ENCODE results near the gene DPH1. TPM values are rescaled to one million over a fixed set of nuclear protein-coding genes. Genes with fewer than 3 reads are reported as not detected.
"Not testable (repeated sequence)": the region's sequence is repeated elsewhere in the genome, so short reads cannot be mapped to it uniquely, and the experiment has no call there.

The DPH1 gene
- 24.1 TPM for total RNA-seq
- long read RNA-seq, transcript DPH1-201 (13 exons, 2,221 nt), result major isoform, 6 of 10 reads
- long read RNA-seq, partial matches to known transcripts, result 1 of 10 reads
- long read RNA-seq, other reads (novel, unspliced or antisense), result 0 of 10 reads

DNA sequence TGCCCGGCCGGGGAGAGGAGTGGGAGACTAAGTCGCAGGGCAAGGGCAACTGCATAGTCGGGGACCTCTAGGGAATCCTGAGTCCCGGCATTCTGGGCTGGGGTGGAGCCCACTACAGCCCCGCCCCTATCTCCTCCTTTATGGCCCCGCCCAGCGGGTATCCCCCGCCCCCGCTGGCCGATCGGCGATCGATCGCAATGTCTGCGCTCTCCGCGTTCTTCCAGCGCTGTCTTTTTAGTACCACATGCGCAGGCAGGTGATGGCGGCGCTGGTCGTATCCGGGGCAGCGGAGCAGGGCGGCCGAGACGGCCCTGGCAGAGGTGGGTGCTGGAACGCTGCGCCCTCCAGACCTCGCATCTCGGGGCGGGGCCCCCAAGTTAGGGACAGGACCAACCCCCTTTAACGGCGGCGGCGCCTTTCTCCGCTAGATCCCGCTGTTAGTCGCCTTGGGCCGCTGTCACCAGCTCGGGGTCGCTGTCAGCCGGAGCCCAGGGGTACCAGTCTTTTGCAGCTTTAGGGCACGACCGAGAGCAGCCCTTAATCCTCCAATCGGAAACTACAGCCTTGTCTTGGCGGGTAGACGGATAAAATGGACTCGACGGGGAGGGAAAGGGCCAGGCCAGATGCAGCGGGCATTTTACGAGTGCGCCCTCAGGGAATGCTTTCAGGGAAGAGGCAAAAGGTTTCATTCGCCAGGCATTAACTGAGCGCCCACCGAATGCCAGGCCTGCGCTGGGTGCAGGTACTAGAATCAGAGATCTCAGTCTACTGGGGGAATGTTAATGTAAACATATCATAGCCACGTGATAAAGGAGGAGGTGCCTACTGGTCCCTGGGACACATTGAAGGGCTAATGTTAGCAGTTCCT, at the start of gene DPH1:
DPH1 (plus strand) TSS at position 243 of the 868 bp plus-strand sequence; CDS start at position 260, 17 bp downstream.
- intact Hi-C loops (cut with DNase I), result no loop called here
- DNase-seq (ENCODE audit: missing footprints) (peak; percentile 91), ATAC-seq (peak; percentile 87)

- intact Hi-C loops (cut with DNase I), result no loop called here
- ATAC-seq (no peak), DNase-seq (ENCODE audit: missing footprints) (no peak)
Measured at GRCh38 chr17:1980665-1981250, 49.2 kb upstream of the DPH1 start.

DNA sequence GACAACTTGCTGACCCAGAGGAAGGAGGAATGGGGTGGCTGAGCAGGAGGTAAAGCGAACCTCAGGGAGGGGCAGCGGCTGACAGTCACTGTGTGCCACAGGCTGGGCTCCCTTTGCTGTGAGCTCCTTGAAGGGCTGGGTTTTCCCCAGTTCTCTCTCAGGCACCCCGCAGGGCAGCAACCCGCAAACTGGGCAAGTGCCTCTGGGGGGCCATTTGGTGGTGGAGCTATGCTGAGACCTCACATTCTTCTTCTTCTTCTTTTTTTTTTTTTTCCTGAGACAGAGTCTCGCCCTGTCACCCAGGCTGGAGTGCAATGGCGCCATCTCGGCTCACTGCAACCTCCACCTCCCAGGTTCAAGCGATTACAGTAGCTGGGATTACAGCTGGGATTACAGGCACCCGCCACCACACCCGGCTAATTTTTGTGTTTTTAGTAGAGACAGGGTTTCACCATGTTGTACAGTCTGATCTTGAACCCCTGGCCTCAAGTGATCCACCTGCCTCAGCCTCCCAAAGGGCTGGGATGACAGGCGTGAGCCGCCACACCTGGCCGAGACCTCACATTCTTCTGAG, 47.1 kb upstream of the DPH1 start:
- intact Hi-C loops (cut with DNase I); DNase-seq (ENCODE audit: missing footprints); ATAC-seq: not testable (repeated sequence)

DNA sequence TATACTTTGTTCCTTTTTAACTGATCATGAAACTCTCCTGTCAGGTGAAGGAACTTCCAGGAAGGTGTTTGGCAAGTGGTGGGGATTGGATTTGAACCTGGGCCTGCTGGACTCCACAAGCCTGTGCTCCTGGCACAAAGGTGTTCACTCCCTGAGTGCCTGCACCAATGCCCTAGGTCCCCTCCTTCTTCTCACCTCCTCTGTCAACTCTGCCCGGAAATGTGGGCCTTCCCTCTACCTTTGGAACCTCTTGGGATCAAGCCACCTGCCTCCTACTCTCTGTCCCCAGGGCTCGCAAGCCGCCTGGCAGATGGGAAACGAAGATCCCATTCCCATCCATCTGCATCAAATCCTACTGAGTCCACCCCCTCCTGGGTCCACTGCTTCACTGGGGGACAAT, 44.9 kb upstream of the DPH1 start:
- no peak for ATAC-seq
- no peak for DNase-seq (ENCODE audit: missing footprints)
- intact Hi-C loops (cut with DNase I), result no loop called here

- no peak for ATAC-seq
Measured at GRCh38 chr17:1985686-1986085, 44.3 kb upstream of the DPH1 start.

GRCh38 chr17:1986783-1987451, 43.0 kb upstream of the DPH1 start:
- intact Hi-C loops (cut with DNase I), result no loop called here
- ATAC-seq (no peak), DNase-seq (ENCODE audit: missing footprints) (no peak)

More at GRCh38 chr17:1985686-1986085, 44.3 kb upstream of the DPH1 start:
- DNase-seq (ENCODE audit: missing footprints), result no peak
- intact Hi-C loops (cut with DNase I), result no loop called here

GRCh38 chr17:1989135-1989534, 40.8 kb upstream of the DPH1 start:
- intact Hi-C loops (cut with DNase I), result no loop called here
- peak; percentile 23 for ATAC-seq
- DNase-seq (ENCODE audit: missing footprints), result no peak

DNA sequence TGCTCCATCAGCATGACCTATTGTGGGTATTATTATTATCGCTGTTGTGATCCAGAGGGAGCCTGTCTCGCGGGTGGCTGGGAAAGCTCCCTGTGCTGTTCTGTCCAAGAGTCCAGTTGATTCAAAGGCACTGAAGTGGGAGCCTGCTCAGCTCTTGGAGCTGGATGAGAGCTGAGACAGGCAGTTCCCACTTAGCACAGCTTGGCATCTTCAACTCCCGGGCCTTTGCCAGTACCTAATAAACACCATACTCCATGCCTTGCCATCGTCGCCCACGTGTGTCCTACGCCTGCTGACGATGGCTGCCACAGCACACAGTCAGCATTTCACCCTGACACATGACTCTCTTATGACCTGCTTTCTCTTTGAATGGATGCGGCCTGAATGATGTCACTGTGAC, 37.4 kb upstream of the DPH1 start:
- no peak for DNase-seq (ENCODE audit: missing footprints)
- intact Hi-C loops (cut with DNase I), result no loop called here
- peak; percentile 87 for ATAC-seq

DNA sequence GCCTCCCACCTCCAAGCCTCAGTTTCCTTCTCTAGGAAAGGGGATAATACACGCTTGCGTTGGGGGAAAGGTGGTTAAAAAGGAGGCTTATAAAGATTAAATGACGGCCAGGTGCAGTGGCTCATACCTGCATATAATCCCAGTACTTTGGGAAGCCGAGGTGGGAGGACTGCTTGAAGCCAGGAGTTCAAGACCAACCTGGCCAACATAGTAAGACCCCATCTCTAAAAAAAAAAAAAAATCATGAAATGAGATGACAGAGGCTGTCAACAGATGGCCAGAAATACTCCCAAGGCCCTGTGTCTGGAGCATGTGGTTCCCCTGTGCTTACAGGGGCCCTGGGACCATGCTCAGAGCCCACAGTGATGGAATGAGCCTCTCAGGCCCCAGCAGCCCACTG, 35.2 kb upstream of the DPH1 start:
- DNase-seq (ENCODE audit: missing footprints) (no peak), ATAC-seq (no peak)
- intact Hi-C loops (cut with DNase I), result loop anchor here (5.0 kb wide), 1 partner anchor 72 kb away; no protein-coding TSS in a partner anchor

- ATAC-seq, result no peak
- intact Hi-C loops (cut with DNase I), result loop anchor here (5.0 kb wide), 1 partner anchor 73 kb away; no protein-coding TSS in a partner anchor
Measured at GRCh38 chr17:1995321-1995892, 34.5 kb upstream of the DPH1 start.

GRCh38 chr17:1995907-1996799, 33.8 kb upstream of the DPH1 start:
- no peak for ATAC-seq
- peak; percentile 64 for DNase-seq (ENCODE audit: missing footprints)
- intact Hi-C loops (cut with DNase I), result loop anchor here (5.0 kb wide), 1 partner anchor 74 kb away; no protein-coding TSS in a partner anchor

More at GRCh38 chr17:1995321-1995892, 34.5 kb upstream of the DPH1 start:
- DNase-seq (ENCODE audit: missing footprints), result peak; percentile 53

DNA sequence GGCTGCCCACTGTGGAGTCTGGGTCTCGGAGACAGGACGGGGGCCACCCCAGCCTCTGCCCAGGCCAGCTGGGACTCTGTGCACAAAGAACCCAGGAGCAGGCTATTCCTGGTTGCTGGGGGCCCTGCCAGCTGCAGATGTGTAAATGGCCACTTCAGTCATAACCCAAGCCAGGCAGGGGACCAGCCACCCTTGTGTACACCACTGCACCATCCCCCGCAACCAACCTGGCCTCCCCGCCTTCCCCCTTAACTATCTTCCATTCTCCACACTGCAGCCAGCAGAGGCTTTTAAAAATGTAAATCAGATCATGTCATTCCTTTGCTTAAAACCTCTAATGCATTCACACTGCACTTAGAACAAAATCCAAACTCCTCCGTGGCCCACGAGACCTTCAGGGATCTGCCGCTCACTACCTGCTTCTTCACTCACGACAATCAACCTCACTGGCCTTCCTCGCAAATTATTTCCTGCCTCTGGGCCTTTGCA, 33.1 kb upstream of the DPH1 start:
- DNase-seq (ENCODE audit: missing footprints), result peak; percentile 41
- no peak for ATAC-seq
- intact Hi-C loops (cut with DNase I), result loop anchor here (5.0 kb wide), 1 partner anchor 75 kb away; no protein-coding TSS in a partner anchor

GRCh38 chr17:1997289-1997926, 32.5 kb upstream of the DPH1 start:
- ATAC-seq, result no peak
- intact Hi-C loops (cut with DNase I), result loop anchor here (5.0 kb wide), 1 partner anchor 75 kb away; no protein-coding TSS in a partner anchor
- peak; percentile 61 for DNase-seq (ENCODE audit: missing footprints)

- intact Hi-C loops (cut with DNase I), result loop anchor here (5.0 kb wide), 1 partner anchor 76 kb away; no protein-coding TSS in a partner anchor
Measured at GRCh38 chr17:1997927-1998742, 31.8 kb upstream of the DPH1 start.

GRCh38 chr17:1999557-2000251, 30.2 kb upstream of the DPH1 start:
- ATAC-seq (peak; percentile 87), DNase-seq (ENCODE audit: missing footprints) (peak; percentile 80)
- intact Hi-C loops (cut with DNase I), result loop anchor here (5.0 kb wide), 1 partner anchor 77 kb away; no protein-coding TSS in a partner anchor

More at GRCh38 chr17:1997927-1998742, 31.8 kb upstream of the DPH1 start:
- DNase-seq (ENCODE audit: missing footprints) (no peak), ATAC-seq (no peak)
